Measurements from ENCODE around the gene TMEM121.

TMEM121 gene

GRCh38 chr14:105525861-105526775, at the start of gene TMEM121:
TMEM121 (plus strand) TSS chr14:105526583; CDS start chr14:105528835, 2,252 bp downstream.
- TF ChIP-seq CTCF (IDR thresholded peaks at IDR 0.05; ENCODE audit: extremely low read depth, insufficient read depth, missing control alignments): no peak
- in situ Hi-C loops (cut with MboI; ENCODE audit: low pct_unique_long_range_greater_than_20kb, low sequenced_read_pairs, unreplicated experiment): no loop called here
- peak; percentile 78 for DNase-seq (ENCODE audit: low spot score)

- in situ Hi-C loops (cut with MboI; ENCODE audit: low pct_unique_long_range_greater_than_20kb, low sequenced_read_pairs, unreplicated experiment): no loop called here
- no peak for DNase-seq (ENCODE audit: low spot score)
- TF ChIP-seq CTCF (IDR thresholded peaks at IDR 0.05; ENCODE audit: extremely low read depth, insufficient read depth, missing control alignments): no peak
Measured at GRCh38 chr14:105476831-105477659, 49.3 kb upstream of the TMEM121 start.

- TF ChIP-seq CTCF (IDR thresholded peaks at IDR 0.05; ENCODE audit: extremely low read depth, insufficient read depth, missing control alignments): no peak
- in situ Hi-C loops (cut with MboI; ENCODE audit: low pct_unique_long_range_greater_than_20kb, low sequenced_read_pairs, unreplicated experiment): no loop called here
- DNase-seq (ENCODE audit: low spot score): no peak
Measured at GRCh38 chr14:105477660-105478397, 48.6 kb upstream of the TMEM121 start.

- DNase-seq (ENCODE audit: low spot score): no peak
- in situ Hi-C loops (cut with MboI; ENCODE audit: low pct_unique_long_range_greater_than_20kb, low sequenced_read_pairs, unreplicated experiment): no loop called here
- TF ChIP-seq CTCF (IDR thresholded peaks at IDR 0.05; ENCODE audit: extremely low read depth, insufficient read depth, missing control alignments): no peak
Measured at GRCh38 chr14:105478398-105479251, 47.8 kb upstream of the TMEM121 start.

- no peak for DNase-seq (ENCODE audit: low spot score)
- TF ChIP-seq CTCF (IDR thresholded peaks at IDR 0.05; ENCODE audit: extremely low read depth, insufficient read depth, missing control alignments): no peak
- in situ Hi-C loops (cut with MboI; ENCODE audit: low pct_unique_long_range_greater_than_20kb, low sequenced_read_pairs, unreplicated experiment): no loop called here
Measured at GRCh38 chr14:105479431-105480158, 46.8 kb upstream of the TMEM121 start.
